ENCODE measurements around the gene RAPGEF5.

- TF ChIP-seq CTCF (IDR thresholded peaks at IDR 0.05 in 8 of 11, conservative IDR thresholded peaks at IDR 0.05 in 3 of 11) = no peak
- TF ChIP-seq POLR2AphosphoS5 (IDR thresholded peaks at IDR 0.05) = no peak
- no peak for TF ChIP-seq POLR2A (IDR thresholded peaks at IDR 0.05)
These were observed 43.3 kb upstream of the RAPGEF5 start for GRCh38 chr7:22400150-22400814.
